ENCODE results near the gene COPS6. TPM values are rescaled to one million over a fixed set of nuclear protein-coding genes. Genes with fewer than 3 reads are reported as not detected.
A peak's percentile ranks its signal among the peaks of the same experiment; 100 is the strongest.
"Not testable (repeated sequence)": the region's sequence is repeated elsewhere in the genome, so short reads cannot be mapped to it uniquely, and the experiment has no call there.

Gene COPS6
- total RNA-seq, 1 donor from 2014 or later, result 101 TPM

DNA sequence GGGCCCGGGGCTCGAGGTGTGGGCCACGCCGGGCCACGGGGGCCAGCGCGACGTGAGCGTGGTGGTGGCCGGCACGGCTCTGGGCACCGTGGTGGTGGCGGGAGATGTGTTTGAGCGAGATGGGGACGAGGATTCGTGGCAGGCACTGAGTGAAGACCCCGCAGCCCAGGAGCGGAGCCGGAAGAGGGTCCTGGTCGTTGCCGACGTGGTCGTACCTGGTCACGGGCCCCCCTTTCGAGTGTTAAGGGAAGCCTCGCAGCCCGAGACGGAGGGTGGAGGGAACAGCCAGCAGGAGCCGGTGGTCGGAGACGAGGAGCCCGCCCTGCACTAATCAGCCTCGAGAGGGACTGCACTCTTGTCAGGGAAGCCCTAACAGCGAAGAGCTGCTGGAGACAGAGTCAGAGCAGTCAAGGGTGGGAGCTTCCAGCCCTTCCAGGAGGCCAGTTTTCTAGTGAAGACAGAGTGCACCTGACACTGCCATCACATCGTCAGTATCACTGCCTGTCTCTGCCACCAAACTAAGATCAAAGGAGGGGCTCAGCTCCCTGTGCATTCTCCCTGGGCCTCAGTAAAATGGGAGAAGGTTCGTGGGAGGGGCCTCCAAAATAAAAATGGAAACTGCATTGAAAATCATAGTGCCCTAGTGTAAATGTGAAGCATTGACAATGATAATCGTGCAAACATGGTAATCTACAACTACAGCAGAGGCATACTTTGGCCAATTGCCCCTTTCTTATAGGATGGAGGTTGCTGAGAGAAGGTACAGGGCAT is 39.3 kb downstream of the COPS6 start:
- Mint-ChIP-seq H3K9me3 (no peaks in the 10 kb centered on the region), H3K27ac (peak overlapping the region; percentile 68), H3K4me1 (ENCODE audit: low read depth) (peaks cover 27% of the 10 kb centered on the region), H3K36me3 (ENCODE audit: low read depth) (peaks cover 4% of the 10 kb centered on the region), H3K27me3 (ENCODE audit: insufficient read depth) (no peaks in the 10 kb centered on the region), H3K4me3 (peak overlapping the region; percentile 78)
- no peak for DNase-seq (ENCODE audit: low spot score)
- intact Hi-C loops (cut with micrococcal nuclease), result loop anchor here (1.0 to 10.0 kb wide), 8 partner anchors 9 to 547 kb away; partner anchors contain the start of genes CNPY4, COPS6, GNB2 and LAMTOR4

DNA sequence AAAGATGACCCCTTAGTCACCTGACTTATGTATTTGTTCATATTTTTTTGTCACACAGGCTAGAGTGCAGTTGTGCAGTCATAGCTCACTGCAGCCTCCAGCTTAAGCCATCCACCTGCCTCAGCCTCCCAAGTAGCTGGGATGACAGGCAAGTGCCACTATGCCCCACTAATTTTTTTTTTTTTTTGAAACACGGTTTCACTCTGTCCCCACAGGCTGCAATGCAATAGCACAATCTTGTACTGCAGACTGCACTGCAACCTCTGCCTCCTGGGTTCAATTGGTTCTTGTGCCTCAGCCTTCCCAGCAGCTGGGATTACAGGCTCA is 39.8 kb downstream of the COPS6 start:
- H3K27me3 Mint-ChIP-seq (ENCODE audit: insufficient read depth), result no peaks in the 10 kb centered on the region
- peaks cover 4% of the 10 kb centered on the region for H3K36me3 Mint-ChIP-seq (ENCODE audit: low read depth)
- H3K9me3 Mint-ChIP-seq, result no peaks in the 10 kb centered on the region
- intact Hi-C loops (cut with micrococcal nuclease), result loop anchor here (10.0 kb wide), 1 partner anchor 546 kb away; the partner anchor contains the start of gene GNB2
- peak overlapping the region; percentile 78 for H3K4me3 Mint-ChIP-seq
- peak overlapping the region; percentile 68 for H3K27ac Mint-ChIP-seq
- peaks cover 27% of the 10 kb centered on the region for H3K4me1 Mint-ChIP-seq (ENCODE audit: low read depth)
- no peak for DNase-seq (ENCODE audit: low spot score)

GRCh38 chr7:100130220-100130607 is 41.4 kb downstream of the COPS6 start:
- not testable (repeated sequence) for H3K27me3 Mint-ChIP-seq (ENCODE audit: insufficient read depth); H3K4me3 Mint-ChIP-seq; H3K27ac Mint-ChIP-seq; DNase-seq (ENCODE audit: low spot score); H3K36me3 Mint-ChIP-seq (ENCODE audit: low read depth); H3K9me3 Mint-ChIP-seq
- peaks cover 17% of the 10 kb centered on the region for H3K4me1 Mint-ChIP-seq (ENCODE audit: low read depth)
- intact Hi-C loops (cut with micrococcal nuclease), result loop anchor here (5.0 kb wide), 2 partner anchors 142 to 153 kb away; partner anchors contain the start of gene AZGP1

DNA sequence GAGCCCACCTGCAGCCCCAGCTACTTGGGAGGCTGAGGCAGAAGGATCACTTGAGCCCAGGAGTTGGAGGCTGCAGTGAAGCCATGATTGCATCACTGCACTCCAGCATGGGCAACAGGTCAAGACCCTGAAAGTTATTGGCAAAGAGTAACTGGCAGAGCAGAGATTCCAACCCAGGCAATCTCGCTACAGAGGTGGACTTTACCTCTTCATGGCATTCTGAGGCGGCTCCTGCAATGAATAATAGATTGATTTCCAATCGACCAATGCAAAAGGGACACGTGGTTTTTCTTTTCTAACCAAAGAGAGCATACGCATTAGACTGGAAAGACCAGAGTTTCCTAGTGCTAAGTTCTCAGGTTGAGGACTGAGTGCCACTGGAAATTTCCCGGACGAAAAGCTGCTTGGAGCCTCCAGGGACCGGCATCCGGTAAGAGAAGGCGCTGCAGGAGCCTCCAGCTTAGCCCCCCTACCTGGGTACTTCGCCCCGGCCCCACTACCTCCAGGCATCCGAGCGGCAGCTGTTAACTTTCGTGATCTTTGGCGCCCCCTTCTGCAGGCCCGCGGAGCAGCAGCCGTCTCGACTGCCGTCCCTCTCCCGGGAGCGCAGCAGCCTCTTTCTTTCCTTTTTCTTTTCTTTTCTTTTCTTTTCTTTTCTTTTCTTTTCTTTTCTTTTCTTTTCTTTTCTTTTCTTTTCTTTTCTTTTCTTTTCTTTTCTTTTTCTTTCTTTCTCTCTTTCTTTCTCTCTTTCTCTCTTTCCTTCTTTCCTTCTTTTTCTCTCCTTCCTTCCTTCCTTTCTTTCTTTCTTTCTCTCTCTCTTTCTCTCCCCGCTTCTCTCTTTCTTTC is 42.1 kb downstream of the COPS6 start:
- DNase-seq (ENCODE audit: low spot score), result peak; percentile 74
- intact Hi-C loops (cut with micrococcal nuclease), result loop anchor here (1.0 to 5.0 kb wide), 5 partner anchors 46 to 218 kb away; partner anchors contain the start of genes AZGP1, GPC2 and STAG3
- peaks cover 14% of the 10 kb centered on the region for H3K4me1 Mint-ChIP-seq (ENCODE audit: low read depth)
- H3K27me3 Mint-ChIP-seq (ENCODE audit: insufficient read depth), result no peaks in the 10 kb centered on the region
- peak overlapping the region; percentile 37 for H3K4me3 Mint-ChIP-seq
- no peaks in the 10 kb centered on the region for H3K9me3 Mint-ChIP-seq
- H3K36me3 Mint-ChIP-seq (ENCODE audit: low read depth), result no peaks in the 10 kb centered on the region
- H3K27ac Mint-ChIP-seq, result no peak overlapping the region

- H3K27me3 Mint-ChIP-seq (ENCODE audit: insufficient read depth), result no peaks in the 10 kb centered on the region
- no peaks in the 10 kb centered on the region for H3K36me3 Mint-ChIP-seq (ENCODE audit: low read depth)
- intact Hi-C loops (cut with micrococcal nuclease), result loop anchor here (1.0 to 5.0 kb wide), 5 partner anchors 85 to 275 kb away; partner anchors contain the start of gene AZGP1
- H3K4me3 Mint-ChIP-seq, result no peak overlapping the region
- no peak for DNase-seq (ENCODE audit: low spot score)
- H3K27ac Mint-ChIP-seq, result no peak overlapping the region
- no peaks in the 10 kb centered on the region for H3K9me3 Mint-ChIP-seq
- H3K4me1 Mint-ChIP-seq (ENCODE audit: low read depth), result peaks cover 14% of the 10 kb centered on the region
Measured at GRCh38 chr7:100132126-100132525, 43.4 kb downstream of the COPS6 start.

- no peaks in the 10 kb centered on the region for H3K27me3 Mint-ChIP-seq (ENCODE audit: insufficient read depth)
- no peak overlapping the region for H3K27ac Mint-ChIP-seq
- no peaks in the 10 kb centered on the region for H3K36me3 Mint-ChIP-seq (ENCODE audit: low read depth)
- DNase-seq (ENCODE audit: low spot score), result peak; percentile 52
- no peaks in the 10 kb centered on the region for H3K9me3 Mint-ChIP-seq
- intact Hi-C loops (cut with micrococcal nuclease), result loop anchor here (1.0 to 5.0 kb wide), 5 partner anchors 85 to 275 kb away; partner anchors contain the start of gene AZGP1
- H3K4me3 Mint-ChIP-seq, result no peak overlapping the region
- peaks cover 16% of the 10 kb centered on the region for H3K4me1 Mint-ChIP-seq (ENCODE audit: low read depth)
Measured at GRCh38 chr7:100132697-100133151, 44.0 kb downstream of the COPS6 start.

GRCh38 chr7:100137851-100138760 is 49.3 kb downstream of the COPS6 start:
- no peaks in the 10 kb centered on the region for H3K36me3 Mint-ChIP-seq (ENCODE audit: low read depth)
- peaks cover 16% of the 10 kb centered on the region for H3K4me1 Mint-ChIP-seq (ENCODE audit: low read depth)
- no peak overlapping the region for H3K27ac Mint-ChIP-seq
- H3K4me3 Mint-ChIP-seq, result no peak overlapping the region
- intact Hi-C loops (cut with micrococcal nuclease), result no loop called here
- DNase-seq (ENCODE audit: low spot score), result no peak
- no peaks in the 10 kb centered on the region for H3K9me3 Mint-ChIP-seq
- no peaks in the 10 kb centered on the region for H3K27me3 Mint-ChIP-seq (ENCODE audit: insufficient read depth)

- Mint-ChIP-seq H3K36me3 (ENCODE audit: low read depth) (no peaks in the 10 kb centered on the region), H3K27me3 (ENCODE audit: insufficient read depth) (no peaks in the 10 kb centered on the region), H3K4me1 (ENCODE audit: low read depth) (peaks cover 16% of the 10 kb centered on the region), H3K9me3 (no peaks in the 10 kb centered on the region), H3K4me3 (no peak overlapping the region), H3K27ac (no peak overlapping the region)
- intact Hi-C loops (cut with micrococcal nuclease), result no loop called here
- DNase-seq (ENCODE audit: low spot score), result no peak
Measured at GRCh38 chr7:100141555-100141949, 52.8 kb downstream of the COPS6 start.

Other genes starting within 250 kb of the COPS6 start
- gene OR2AE1, start 211.9 kb upstream of the COPS6 start, total RNA-seq, result 0.20 and 0.31 TPM in 2 replicates
- gene TRIM4, start 169.4 kb upstream of the COPS6 start, total RNA-seq, result 22.1 and 24.1 TPM in 2 replicates
- 0.18 and 0.24 TPM in 2 replicates for gene GJC3, start 159.3 kb upstream of the COPS6 start, total RNA-seq
- not detected in 2 replicates for gene AZGP1, start 112.9 kb upstream of the COPS6 start, total RNA-seq
- gene ZKSCAN1, start 73.4 kb upstream of the COPS6 start, total RNA-seq, result 62.5 and 63.1 TPM in 2 replicates
- gene ZSCAN21, start 39.2 kb upstream of the COPS6 start, total RNA-seq, result 6.8 and 9.8 TPM in 2 replicates
- gene ZNF3, start 7.2 kb upstream of the COPS6 start, total RNA-seq, result 24.6 and 26.1 TPM in 2 replicates
- gene MCM7, start 12.4 kb downstream of the COPS6 start, total RNA-seq, result 447 and 452 TPM in 2 replicates
- 12.3 and 15.9 TPM in 2 replicates for gene AP4M1, start 12.7 kb downstream of the COPS6 start, total RNA-seq
- gene TAF6, start 30.4 kb downstream of the COPS6 start, total RNA-seq, result 72.9 and 79.2 TPM in 2 replicates
- 19.6 and 21.7 TPM in 2 replicates for gene CNPY4, start 30.7 kb downstream of the COPS6 start, total RNA-seq
- 4.1 and 5.5 TPM in 2 replicates for gene MBLAC1, start 38.0 kb downstream of the COPS6 start, total RNA-seq
- gene LAMTOR4, start 59.9 kb downstream of the COPS6 start, total RNA-seq, result 119 and 133 TPM in 2 replicates
- 43.9 and 44.3 TPM in 2 replicates for gene TRAPPC14, start 69.8 kb downstream of the COPS6 start, total RNA-seq
- 1.3 and 1.5 TPM in 2 replicates for gene GAL3ST4, start 79.6 kb downstream of the COPS6 start, total RNA-seq
- gene GPC2, start 88.4 kb downstream of the COPS6 start, total RNA-seq, result 3.9 and 4.8 TPM in 2 replicates
- gene STAG3, start 88.9 kb downstream of the COPS6 start, total RNA-seq, result 25.0 and 30.6 TPM in 2 replicates
- gene PVRIG, start 131.0 kb downstream of the COPS6 start, total RNA-seq, result 30.5 and 31.2 TPM in 2 replicates
- not detected in 2 replicates for gene SPDYE3, start 218.7 kb downstream of the COPS6 start, total RNA-seq